PC-3 (cell line): ENCODE data around the gene TAB3. TPM values are rescaled to one million over a fixed set of nuclear protein-coding genes. Genes with fewer than 3 reads are reported as not detected.
A peak's percentile ranks its signal among the peaks of the same experiment; 100 is the strongest.

Source experiments
- ATAC-seq: fragments of 200-7000 bp; cut with Tn5 transposase; 2 replicates; pipeline ENCODE4 v1.9.1; 2020; ENCODE audit warnings: mild to moderate bottlenecking, moderate library complexity
- BruUV-seq: library from RNA; stranded (reverse); fragments of 400-500 nt; replicated peaks from 2 replicates; lab custom pipeline; 2021; lab: Mats Ljungman, UMichigan
- CTCF ChIA-PET: fragments of 300-600 bp; sonication (Branson Sonifier 250); formaldehyde crosslinking; loops from one replicate; lab custom pipeline; 2022; ENCODE audit warnings: antibody characterized with exemption; lab: Charles Lee
- POLR2A ChIA-PET: fragments of 300-600 bp; sonication (Branson Sonifier 250); formaldehyde crosslinking; loops from one replicate; lab custom pipeline; 2022; ENCODE audit warnings: antibody characterized with exemption; ENCODE audit not compliant: unreplicated experiment; lab: Charles Lee
- DNase-seq: peaks from one replicate; pipeline ENCODE4 v3.0.0-alpha.2; 2015
- H2AFZ ChIP-seq: fragments of 300-600 bp; sonication (generic); 2 replicates; pipeline ENCODE4 v1.6.0; 2016; ENCODE audit warnings: antibody characterized with exemption, low read length
- H3F3A ChIP-seq: fragments of 300-600 bp; sonication (generic); one replicate; pipeline ENCODE4 v1.6.0; 2017; ENCODE audit warnings: antibody characterized with exemption, low read length, control low read depth, mild to moderate bottlenecking; ENCODE audit not compliant: unreplicated experiment
- H3K27ac ChIP-seq: fragments of 300-600 bp; sonication (generic); 2 replicates; pipeline ENCODE4 v1.5.1; 2016; ENCODE audit warnings: mild to moderate bottlenecking, low read length
- H3K27me3 ChIP-seq: fragments of 300-600 bp; sonication (generic); 2 replicates; pipeline ENCODE4 v1.6.1; 2016; ENCODE audit warnings: low read length, mixed read lengths
- H3K36me3 ChIP-seq: fragments of 300-600 bp; sonication (generic); 2 replicates; pipeline ENCODE4 v1.6.1; 2016; ENCODE audit warnings: low read depth, mixed run types, low read length, mixed read lengths
- H3K4me1 ChIP-seq: fragments of 300-600 bp; sonication (generic); 2 replicates; pipeline ENCODE4 v1.5.1; 2016; ENCODE audit warnings: low read length; ENCODE audit not compliant: insufficient read depth
- H3K4me2 ChIP-seq: fragments of 300-600 bp; sonication (generic); 2 replicates; pipeline ENCODE4 v1.6.0; 2016; ENCODE audit warnings: low read length
- H3K4me3 ChIP-seq: fragments of 300-600 bp; sonication (generic); 2 replicates; pipeline ENCODE4 v1.5.1; 2016; ENCODE audit warnings: mild to moderate bottlenecking, low read length, mixed read lengths
- H3K79me2 ChIP-seq: fragments of 300-600 bp; sonication (generic); 2 replicates; pipeline ENCODE4 v1.6.1; 2017; ENCODE audit warnings: low read length, mixed read lengths
- H3K9ac ChIP-seq: fragments of 300-600 bp; sonication (generic); 2 replicates; pipeline ENCODE4 v1.6.0; 2016; ENCODE audit warnings: mild to moderate bottlenecking, low read length
- H3K9me2 ChIP-seq: fragments of 300-600 bp; sonication (generic); replicated peaks from 2 replicates; pipeline ENCODE4 v1.6.1; 2016; ENCODE audit warnings: mixed run types, low read length, mixed read lengths
- H3K9me3 ChIP-seq: fragments of 300-600 bp; sonication (generic); 2 replicates; pipeline ENCODE4 v1.6.1; 2016; ENCODE audit warnings: low read length, mixed read lengths
- H4K20me1 ChIP-seq: fragments of 300-600 bp; sonication (generic); 2 replicates; pipeline ENCODE4 v1.6.1; 2016; ENCODE audit warnings: low read length, mixed read lengths
- EZH2 ChIP-seq: fragments of 300-600 bp; sonication (generic); IDR thresholded peaks from one replicate; pipeline ENCODE4 v1.6.1; 2017; ENCODE audit warnings: antibody characterized with exemption, mild to moderate bottlenecking, low read length; ENCODE audit not compliant: unreplicated experiment
- EZH2phosphoT487 ChIP-seq: fragments of 300-600 bp; sonication (generic); IDR thresholded peaks from 2 replicates; pipeline ENCODE4 v1.6.1; 2018; ENCODE audit warnings: mild to moderate bottlenecking, antibody characterized with exemption, low read length, borderline replicate concordance
- intact Hi-C: fragments of 100-400 bp; cut with micrococcal nuclease; formaldehyde crosslinking; loops from 2 replicates; pipeline ENCODE4 v1.9.0; 2023
- total RNA-seq: library from RNA; depleted of rRNA; stranded (reverse); fragments of >200 nt; gene quantifications from 2 replicates; pipeline ENCODE4 v1.2.3, GENCODE V29; 2014
- TF ChIP-seq, protein P1 (sequence below): fragments of 300-600 bp; sonication (generic); conservative IDR thresholded peaks from 2 replicates; pipeline ENCODE4 v1.5.1; 2017; ENCODE audit warnings: antibody characterized with exemption, low read depth, mild to moderate bottlenecking, low read length

TAB3 gene
- total RNA-seq, 1 experiment from 2014 or later: 18.6 TPM

DNA sequence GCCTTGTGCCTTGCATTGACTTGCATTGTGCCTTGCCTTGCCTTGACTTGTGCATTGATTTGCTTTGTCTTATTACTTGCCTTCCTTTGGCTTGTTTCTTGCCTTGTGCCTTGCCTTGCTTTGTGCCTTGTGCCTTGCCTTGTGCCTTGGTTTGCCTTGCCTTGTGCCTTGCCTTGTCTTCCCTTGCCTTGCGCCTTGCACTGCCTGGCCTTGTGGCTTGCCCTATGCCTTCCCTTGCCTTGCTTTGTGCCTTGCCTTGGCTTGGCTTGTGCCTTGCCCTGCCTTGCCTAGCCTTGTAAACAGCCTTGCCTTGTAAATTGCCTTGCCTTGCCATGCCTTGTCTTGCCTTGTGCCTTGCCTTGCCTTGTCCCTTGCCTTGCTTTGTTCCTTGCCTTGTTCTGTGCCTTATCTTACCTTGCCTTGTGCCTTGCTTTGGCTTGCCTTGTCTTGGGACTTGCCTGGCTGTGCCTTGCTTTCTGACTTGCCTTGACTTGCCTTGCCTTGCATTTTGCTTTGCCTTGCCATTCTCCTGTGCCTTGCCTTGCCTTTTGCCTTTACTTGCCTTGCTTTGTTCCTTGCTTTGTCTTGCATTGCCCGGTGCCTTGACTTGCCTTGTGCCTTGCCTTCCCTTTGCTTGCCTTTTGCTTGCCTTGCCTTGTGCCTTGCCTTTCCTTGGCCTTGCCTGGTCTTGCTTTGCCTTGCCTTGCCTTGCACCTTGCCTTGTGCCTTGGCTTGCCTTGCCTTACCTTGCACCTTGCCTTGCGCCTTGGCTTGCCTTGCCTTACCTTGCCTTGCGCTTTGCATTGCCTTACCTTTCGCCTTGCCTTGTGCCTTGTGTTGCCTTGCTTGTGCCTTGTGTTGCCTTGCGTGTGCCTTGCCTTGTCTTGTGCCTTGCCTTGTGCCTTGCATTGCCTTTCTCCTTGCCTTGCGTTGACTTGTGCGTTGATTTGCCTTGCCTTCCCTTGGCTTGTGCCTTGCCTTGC lies 97.5 kb downstream of the TAB3 start:
- H3K9me3 ChIP-seq: no peaks in the 10 kb centered on the region
- no peaks in the 10 kb centered on the region for H3K27me3 ChIP-seq
- H3K9me2 ChIP-seq: no peaks in the 10 kb centered on the region
- no peaks in the 10 kb centered on the region for H3K4me1 ChIP-seq
- H3K4me2 ChIP-seq: no peak overlapping the region
- DNase-seq: no peak
- BruUV-seq: no TSS peak
- H3K36me3 ChIP-seq: no peaks in the 10 kb centered on the region
- H3K27ac ChIP-seq: no peak overlapping the region
- ChIA-PET CTCF (no interaction called here), POLR2A (no interaction called here)
- intact Hi-C loops: no loop called here
- no peaks in the 10 kb centered on the region for H3F3A ChIP-seq
- H4K20me1 ChIP-seq: no peaks in the 10 kb centered on the region
- no peak overlapping the region for H3K9ac ChIP-seq
- H2AFZ ChIP-seq: no peak overlapping the region
- no peak for ATAC-seq
- no peak overlapping the region for H3K4me3 ChIP-seq
- no peaks in the 10 kb centered on the region for H3K79me2 ChIP-seq
- TF ChIP-seq, protein P1, sequence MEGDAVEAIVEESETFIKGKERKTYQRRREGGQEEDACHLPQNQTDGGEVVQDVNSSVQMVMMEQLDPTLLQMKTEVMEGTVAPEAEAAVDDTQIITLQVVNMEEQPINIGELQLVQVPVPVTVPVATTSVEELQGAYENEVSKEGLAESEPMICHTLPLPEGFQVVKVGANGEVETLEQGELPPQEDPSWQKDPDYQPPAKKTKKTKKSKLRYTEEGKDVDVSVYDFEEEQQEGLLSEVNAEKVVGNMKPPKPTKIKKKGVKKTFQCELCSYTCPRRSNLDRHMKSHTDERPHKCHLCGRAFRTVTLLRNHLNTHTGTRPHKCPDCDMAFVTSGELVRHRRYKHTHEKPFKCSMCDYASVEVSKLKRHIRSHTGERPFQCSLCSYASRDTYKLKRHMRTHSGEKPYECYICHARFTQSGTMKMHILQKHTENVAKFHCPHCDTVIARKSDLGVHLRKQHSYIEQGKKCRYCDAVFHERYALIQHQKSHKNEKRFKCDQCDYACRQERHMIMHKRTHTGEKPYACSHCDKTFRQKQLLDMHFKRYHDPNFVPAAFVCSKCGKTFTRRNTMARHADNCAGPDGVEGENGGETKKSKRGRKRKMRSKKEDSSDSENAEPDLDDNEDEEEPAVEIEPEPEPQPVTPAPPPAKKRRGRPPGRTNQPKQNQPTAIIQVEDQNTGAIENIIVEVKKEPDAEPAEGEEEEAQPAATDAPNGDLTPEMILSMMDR: no peak
- TF ChIP-seq EZH2phosphoT487 (no peak), EZH2 (no peak)

DNA sequence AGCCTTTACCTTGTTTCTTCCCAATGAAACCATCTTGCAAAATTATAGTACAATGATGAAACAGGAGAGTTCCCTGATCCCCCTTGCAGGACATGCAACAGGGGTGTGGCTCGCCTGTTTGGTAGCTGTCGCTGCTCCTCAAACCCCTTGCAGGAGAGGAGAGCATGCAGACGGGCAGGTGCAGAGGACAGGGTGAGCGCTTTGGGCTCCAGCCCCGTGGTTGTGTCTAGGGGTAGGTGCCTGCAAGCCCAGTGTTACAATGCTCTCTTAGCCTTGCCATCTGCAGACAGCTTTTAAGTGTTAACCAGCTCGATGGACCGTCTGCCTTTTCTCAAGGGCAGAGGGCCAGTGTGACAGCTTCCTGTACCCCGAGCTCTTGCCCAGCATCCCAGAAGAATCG lies 102.0 kb downstream of the TAB3 start:
- ChIA-PET CTCF (no interaction called here), POLR2A (no interaction called here)
- intact Hi-C loops: no loop called here
- Histone ChIP-seq H4K20me1 (no peaks in the 10 kb centered on the region), H3F3A (no peaks in the 10 kb centered on the region), H3K4me3 (no peak overlapping the region), H3K9me3 (no peaks in the 10 kb centered on the region), H3K9me2 (no peaks in the 10 kb centered on the region), H3K27me3 (peaks cover 7% of the 10 kb centered on the region), H3K4me2 (no peak overlapping the region), H3K27ac (no peak overlapping the region), H3K79me2 (no peaks in the 10 kb centered on the region), H3K4me1 (no peaks in the 10 kb centered on the region), H3K9ac (no peak overlapping the region), H2AFZ (no peak overlapping the region), H3K36me3 (no peaks in the 10 kb centered on the region)
- ATAC-seq (no peak), DNase-seq (no peak)
- TF ChIP-seq, protein P1: no peak
- TF ChIP-seq EZH2 (no peak), EZH2phosphoT487 (no peak)
- no TSS peak for BruUV-seq

DNA sequence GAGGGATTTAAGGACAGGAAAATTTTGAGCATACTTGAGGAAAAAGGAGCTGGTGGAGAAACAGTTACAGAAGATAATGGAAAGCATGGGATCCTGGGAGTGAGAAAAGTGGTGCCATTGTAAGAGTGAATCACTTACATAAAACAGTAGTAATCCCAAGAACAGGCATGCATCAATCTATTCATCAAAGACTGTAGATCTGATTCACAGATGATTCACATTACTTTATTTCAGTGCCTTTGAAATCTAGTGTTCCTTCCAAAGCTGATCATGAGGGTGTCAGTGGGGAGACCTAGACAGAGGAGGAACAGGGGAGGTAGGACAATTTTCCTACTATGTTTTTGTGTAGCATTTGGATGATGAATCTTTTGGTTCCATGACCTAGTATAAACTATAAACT lies 102.7 kb downstream of the TAB3 start:
- ATAC-seq (no peak), DNase-seq (peak; percentile 11)
- no peaks in the 10 kb centered on the region for H3K4me1 ChIP-seq
- no peaks in the 10 kb centered on the region for H3K79me2 ChIP-seq
- ChIA-PET POLR2A (no interaction called here), CTCF (no interaction called here)
- no peak overlapping the region for H3K4me3 ChIP-seq
- no peaks in the 10 kb centered on the region for H4K20me1 ChIP-seq
- no peaks in the 10 kb centered on the region for H3K9me2 ChIP-seq
- peaks cover 7% of the 10 kb centered on the region for H3K27me3 ChIP-seq
- BruUV-seq: no TSS peak
- no peak overlapping the region for H3K4me2 ChIP-seq
- H3F3A ChIP-seq: no peaks in the 10 kb centered on the region
- H3K9me3 ChIP-seq: no peaks in the 10 kb centered on the region
- H3K9ac ChIP-seq: no peak overlapping the region
- no peak overlapping the region for H2AFZ ChIP-seq
- H3K27ac ChIP-seq: no peak overlapping the region
- no peak for TF ChIP-seq EZH2
- no peak for TF ChIP-seq EZH2phosphoT487
- TF ChIP-seq, protein P1: no peak
- intact Hi-C loops: no loop called here
- no peaks in the 10 kb centered on the region for H3K36me3 ChIP-seq
